ENCODE results near the gene SORBS1. TPM values are rescaled to one million over a fixed set of nuclear protein-coding genes. Genes with fewer than 3 reads are reported as not detected.

The SORBS1 gene
- total RNA-seq, 1 donor from 2014 or later: 5.1 TPM

DNA sequence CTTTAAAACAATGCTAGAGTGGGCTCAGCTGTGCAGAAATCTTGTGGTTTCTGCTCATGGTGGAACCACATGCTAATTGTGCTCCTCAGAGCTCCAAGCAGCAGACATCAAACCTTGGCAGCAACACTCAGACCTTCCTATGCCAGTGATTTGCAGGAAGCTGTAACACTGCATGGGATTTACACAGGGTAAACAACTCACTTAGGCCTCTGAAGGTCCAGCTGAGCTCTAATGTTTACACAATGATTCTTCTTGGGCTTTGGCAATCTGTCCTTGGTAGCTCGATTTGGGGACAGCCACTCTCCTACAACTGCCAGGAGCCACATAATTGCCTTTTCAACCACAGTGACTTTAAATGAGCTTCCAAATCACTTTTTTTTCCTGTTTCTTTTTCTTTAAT is 172.6 kb downstream of the SORBS1 start:
- Histone ChIP-seq H3K9ac (ENCODE audit: low read length) (no peak overlapping the region), H3K27me3 (ENCODE audit: insufficient read depth, low read length) (no peaks in the 10 kb centered on the region), H4K20me1 (ENCODE audit: insufficient read depth, low read length) (no peaks in the 10 kb centered on the region), H3K4me2 (ENCODE audit: low read length) (no peak overlapping the region), H3K4me3 (ENCODE audit: insufficient read depth, low read depth, low read length) (no peak overlapping the region), H3K9me3 (ENCODE audit: insufficient read depth, low read depth, low read length) (no peaks in the 10 kb centered on the region), H3K79me2 (ENCODE audit: insufficient read depth, low read length) (no peaks in the 10 kb centered on the region), H3K36me3 (ENCODE audit: insufficient read depth, low read length) (no peaks in the 10 kb centered on the region), H2AFZ (ENCODE audit: low read depth, low read length) (no peak overlapping the region), H3K4me1 (ENCODE audit: insufficient read depth, low read length) (no peaks in the 10 kb centered on the region), H3K27ac (ENCODE audit: low read depth, low read length) (no peak overlapping the region)
- no peak overlapping the region for H3K27ac Mint-ChIP-seq (ENCODE audit: unreplicated experiment)
- H3K9me3 Mint-ChIP-seq (ENCODE audit: unreplicated experiment): no peaks in the 10 kb centered on the region
- TF ChIP-seq CTCF (IDR thresholded peaks at IDR 0.05; ENCODE audit: insufficient read depth, low read depth, low read length) (no peak), EZH2 (IDR thresholded peaks at IDR 0.05; ENCODE audit: insufficient read depth, low read length) (no peak)
- H3K4me1 Mint-ChIP-seq (ENCODE audit: low read depth, unreplicated experiment): no peaks in the 10 kb centered on the region
- no peak overlapping the region for H3K4me3 Mint-ChIP-seq (ENCODE audit: unreplicated experiment)
- DNase-seq (ENCODE audit: low read depth) (no peak), FAIRE-seq (no peak)
- H3K36me3 Mint-ChIP-seq (ENCODE audit: low read depth, unreplicated experiment): peaks cover 3% of the 10 kb centered on the region
- H3K27me3 Mint-ChIP-seq (ENCODE audit: low read depth, unreplicated experiment): peaks cover 10% of the 10 kb centered on the region

DNA sequence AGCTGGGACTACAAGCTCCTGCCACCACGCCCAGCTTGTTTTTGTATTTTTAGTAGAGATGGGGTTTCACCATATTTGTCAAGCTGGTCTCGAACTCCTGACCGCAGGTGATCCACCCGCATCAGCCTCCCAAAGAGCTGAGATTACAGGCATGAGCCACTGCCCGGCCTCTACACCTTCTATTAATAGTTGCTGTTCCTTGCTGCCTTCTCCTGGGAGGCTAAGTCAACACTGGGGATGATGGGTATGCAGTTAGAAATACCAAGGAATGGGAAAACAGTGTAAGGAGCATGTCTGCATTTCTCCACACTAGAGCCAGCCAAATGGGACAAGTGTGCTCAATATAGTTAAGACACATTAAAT is 173.1 kb downstream of the SORBS1 start:
- Mint-ChIP-seq H3K9me3 (ENCODE audit: unreplicated experiment) (no peaks in the 10 kb centered on the region), H3K4me1 (ENCODE audit: low read depth, unreplicated experiment) (no peaks in the 10 kb centered on the region), H3K27ac (ENCODE audit: unreplicated experiment) (no peak overlapping the region), H3K4me3 (ENCODE audit: unreplicated experiment) (no peak overlapping the region), H3K36me3 (ENCODE audit: low read depth, unreplicated experiment) (peaks cover 3% of the 10 kb centered on the region), H3K27me3 (ENCODE audit: low read depth, unreplicated experiment) (peaks cover 10% of the 10 kb centered on the region)
- Histone ChIP-seq H3K79me2 (ENCODE audit: insufficient read depth, low read length) (no peaks in the 10 kb centered on the region), H4K20me1 (ENCODE audit: insufficient read depth, low read length) (no peaks in the 10 kb centered on the region), H2AFZ (ENCODE audit: low read depth, low read length) (no peak overlapping the region), H3K4me2 (ENCODE audit: low read length) (no peak overlapping the region), H3K9me3 (ENCODE audit: insufficient read depth, low read depth, low read length) (no peaks in the 10 kb centered on the region), H3K9ac (ENCODE audit: low read length) (no peak overlapping the region), H3K36me3 (ENCODE audit: insufficient read depth, low read length) (no peaks in the 10 kb centered on the region), H3K4me1 (ENCODE audit: insufficient read depth, low read length) (no peaks in the 10 kb centered on the region), H3K4me3 (ENCODE audit: insufficient read depth, low read depth, low read length) (no peak overlapping the region), H3K27ac (ENCODE audit: low read depth, low read length) (no peak overlapping the region), H3K27me3 (ENCODE audit: insufficient read depth, low read length) (no peaks in the 10 kb centered on the region)
- TF ChIP-seq CTCF (IDR thresholded peaks at IDR 0.05; ENCODE audit: insufficient read depth, low read depth, low read length): no peak
- TF ChIP-seq EZH2 (IDR thresholded peaks at IDR 0.05; ENCODE audit: insufficient read depth, low read length): no peak
- DNase-seq (ENCODE audit: low read depth) (no peak), FAIRE-seq (no peak)

GRCh38 chr10:95384011-95384704 is 177.0 kb downstream of the SORBS1 start:
- no peak for TF ChIP-seq CTCF (IDR thresholded peaks at IDR 0.05; ENCODE audit: insufficient read depth, low read depth, low read length)
- DNase-seq (ENCODE audit: low read depth) (no peak), FAIRE-seq (no peak)
- no peak overlapping the region for H3K4me2 ChIP-seq (ENCODE audit: low read length)
- no peaks in the 10 kb centered on the region for H3K36me3 ChIP-seq (ENCODE audit: insufficient read depth, low read length)
- no peaks in the 10 kb centered on the region for H3K27me3 ChIP-seq (ENCODE audit: insufficient read depth, low read length)
- H2AFZ ChIP-seq (ENCODE audit: low read depth, low read length): no peak overlapping the region
- H3K9me3 ChIP-seq (ENCODE audit: insufficient read depth, low read depth, low read length): no peaks in the 10 kb centered on the region
- no peaks in the 10 kb centered on the region for H3K4me1 ChIP-seq (ENCODE audit: insufficient read depth, low read length)
- H3K9me3 Mint-ChIP-seq (ENCODE audit: unreplicated experiment): no peaks in the 10 kb centered on the region
- H4K20me1 ChIP-seq (ENCODE audit: insufficient read depth, low read length): no peaks in the 10 kb centered on the region
- no peak overlapping the region for H3K27ac Mint-ChIP-seq (ENCODE audit: unreplicated experiment)
- H3K4me3 ChIP-seq (ENCODE audit: insufficient read depth, low read depth, low read length): no peak overlapping the region
- no peak overlapping the region for H3K4me3 Mint-ChIP-seq (ENCODE audit: unreplicated experiment)
- H3K27me3 Mint-ChIP-seq (ENCODE audit: low read depth, unreplicated experiment): peaks cover 8% of the 10 kb centered on the region
- H3K36me3 Mint-ChIP-seq (ENCODE audit: low read depth, unreplicated experiment): peaks cover 3% of the 10 kb centered on the region
- no peak overlapping the region for H3K9ac ChIP-seq (ENCODE audit: low read length)
- no peak overlapping the region for H3K27ac ChIP-seq (ENCODE audit: low read depth, low read length)
- no peaks in the 10 kb centered on the region for H3K79me2 ChIP-seq (ENCODE audit: insufficient read depth, low read length)
- no peaks in the 10 kb centered on the region for H3K4me1 Mint-ChIP-seq (ENCODE audit: low read depth, unreplicated experiment)

Data from astrocyte (in vitro differentiated cells and primary cell).